GM23338 (cell line): Measurements from ENCODE around the gene TGFB1. TPM values are rescaled to one million over a fixed set of nuclear protein-coding genes. Genes with fewer than 3 reads are reported as not detected.

Experiments
- ATAC-seq: fragments of 200-7000 bp; cut with Tn5 transposase; 3 replicates; pipeline ENCODE4 v1.9.1; 2020
- DNase-seq: peaks from one replicate; pipeline ENCODE4 v3.0.0-alpha.2; 2015; ENCODE audit warnings: low spot score
- H2AFZ ChIP-seq: fragments of 200-600 bp; sonication (generic); 2 replicates; pipeline ENCODE4 v1.8.0; 2016; ENCODE audit warnings: antibody characterized with exemption, mild to moderate bottlenecking, moderate library complexity
- H3F3A ChIP-seq: fragments of 200-600 bp; sonication (generic); replicated peaks from 2 replicates; pipeline ENCODE4 v1.8.0; 2017; ENCODE audit warnings: antibody characterized with exemption, mixed run types, low read depth
- H3K27ac ChIP-seq: fragments of 200-600 bp; sonication (generic); 2 replicates; pipeline ENCODE4 v1.6.1; 2016; ENCODE audit warnings: low read depth
- H3K27me3 ChIP-seq: fragments of 200-600 bp; sonication (generic); 2 replicates; pipeline ENCODE4 v1.8.0; 2016; ENCODE audit warnings: mild to moderate bottlenecking, mixed run types, moderate library complexity; ENCODE audit not compliant: insufficient read depth
- H3K36me3 ChIP-seq: fragments of 200-600 bp; sonication (generic); 2 replicates; pipeline ENCODE4 v1.8.0; 2016; ENCODE audit warnings: mild to moderate bottlenecking; ENCODE audit not compliant: insufficient read depth
- H3K4me1 ChIP-seq: fragments of 200-600 bp; sonication (generic); 2 replicates; pipeline ENCODE4 v1.8.0; 2016; ENCODE audit warnings: mild to moderate bottlenecking, moderate library complexity; ENCODE audit not compliant: insufficient read depth
- H3K4me2 ChIP-seq: fragments of 200-600 bp; sonication (generic); 2 replicates; pipeline ENCODE4 v1.7.1; 2017; ENCODE audit warnings: mixed run types
- H3K4me3 ChIP-seq: fragments of 200-600 bp; sonication (generic); 2 replicates; pipeline ENCODE4 v1.6.1; 2016; ENCODE audit warnings: mixed run types
- H3K79me2 ChIP-seq: fragments of 200-600 bp; sonication (generic); replicated peaks from 2 replicates; pipeline ENCODE4 v1.8.0; 2017; ENCODE audit warnings: mild to moderate bottlenecking; ENCODE audit not compliant: insufficient read depth
- H3K9me2 ChIP-seq: fragments of 200-600 bp; sonication (generic); 2 replicates; pipeline ENCODE4 v1.8.0; 2017; ENCODE audit not compliant: insufficient read depth
- H4K20me1 ChIP-seq: fragments of 200-600 bp; sonication (generic); replicated peaks from 2 replicates; pipeline ENCODE4 v1.8.0; 2017; ENCODE audit warnings: mild to moderate bottlenecking; ENCODE audit not compliant: insufficient read depth
- H3K27ac Mint-ChIP-seq: 2 replicates; pipeline ENCODE4 v1.8.0; 2020; ENCODE audit warnings: inconsistent platforms, mild to moderate bottlenecking, moderate library complexity, mixed read lengths
- H3K27me3 Mint-ChIP-seq: 3 replicates; pipeline ENCODE4 v1.8.0; 2022; ENCODE audit warnings: low read depth, mild to moderate bottlenecking, moderate library complexity, mixed read lengths, inconsistent platforms; ENCODE audit not compliant: insufficient read depth, poor library complexity
- H3K36me3 Mint-ChIP-seq: 3 replicates; pipeline ENCODE4 v1.8.0; 2021; ENCODE audit warnings: low read depth, mild to moderate bottlenecking, inconsistent platforms, moderate library complexity, mixed read lengths
- H3K4me1 Mint-ChIP-seq: 3 replicates; pipeline ENCODE4 v1.8.0; 2020; ENCODE audit warnings: mild to moderate bottlenecking, inconsistent platforms, mixed read lengths
- H3K4me3 Mint-ChIP-seq: 3 replicates; pipeline ENCODE4 v1.8.0; 2021; ENCODE audit warnings: moderate library complexity, mild to moderate bottlenecking, inconsistent platforms, mixed read lengths
- H3K9me3 Mint-ChIP-seq: 3 replicates; pipeline ENCODE4 v1.8.0; 2020; ENCODE audit warnings: moderate library complexity, mild to moderate bottlenecking, inconsistent platforms, mixed read lengths
- CTCF ChIP-seq, 2 experiments: fragments of 200-600 bp in 1 of 2; sonication (generic) in 1 of 2; conservative IDR thresholded peaks; 2 replicates each; pipeline versions ENCODE4 v1.5.1 to v1.6.1; 2016 to 2017; ENCODE audit warnings: antibody characterized with exemption in 2 of 2, low read depth in 2 of 2, mild to moderate bottlenecking in 2 of 2, moderate library complexity in 1 of 2
- EZH2 ChIP-seq: fragments of 200-600 bp; sonication (generic); IDR thresholded peaks from one replicate; pipeline ENCODE4 v1.8.0; 2017; ENCODE audit warnings: antibody characterized with exemption, mild to moderate bottlenecking, low read depth; ENCODE audit not compliant: unreplicated experiment
- EZH2phosphoT487 ChIP-seq: fragments of 200-600 bp; sonication (generic); IDR thresholded peaks from one replicate; pipeline ENCODE4 v1.8.1; 2018; ENCODE audit warnings: antibody characterized with exemption; ENCODE audit not compliant: unreplicated experiment
- REST ChIP-seq: IDR thresholded peaks from one replicate; pipeline ENCODE4 v1.6.1; 2018; ENCODE audit warnings: antibody characterized with exemption; ENCODE audit not compliant: unreplicated experiment
- polyA plus RNA-seq: library from polyadenylated mRNA; unstranded; fragments of >200 nt; fragmentation: Nextera tagmentation; extraction: Ambion mirVana; gene quantifications from 2 replicates; pipeline ENCODE4 v1.2.1, GENCODE V29; 2016
- total RNA-seq: library from RNA; depleted of rRNA; stranded (reverse); fragments of >200 nt; shearing (Covaris generic); gene quantifications from 2 replicates; pipeline ENCODE4 v1.2.3, GENCODE V29; 2014

Gene TGFB1
- total and polyA plus RNA-seq, 2 experiments from 2014 or later = 0.99 to 7.9 TPM

GRCh38 chr19:41354343-41354953, 726 bp upstream of the TGFB1 start:
- peaks cover 19% of the 10 kb centered on the region for H3K4me1 Mint-ChIP-seq
- H3K9me3 Mint-ChIP-seq = no peaks in the 10 kb centered on the region; the same call in 2 of the 3 replicates
- Histone ChIP-seq H3K27ac (no peak overlapping the region), H3K79me2 (no peaks in the 10 kb centered on the region), H3K27me3 (peaks cover 41% of the 10 kb centered on the region), H3K9me2 (no peaks in the 10 kb centered on the region), H4K20me1 (0 out of 2 replicates have a peak, but pooled peaks cover 3% of the 10 kb centered on the region), H3K4me1 (peaks cover 12% of the 10 kb centered on the region; the same call in 1 of the 2 replicates), H3K4me3 (peak overlapping the region; percentile 91), H3K36me3 (no peaks in the 10 kb centered on the region), H2AFZ (no peak overlapping the region), H3F3A (peaks cover 6% of the 10 kb centered on the region; the same call in 1 of the 2 replicates), H3K4me2 (peak overlapping the region; percentile 98)
- no peak for ATAC-seq
- H3K27me3 Mint-ChIP-seq = peaks cover 63% of the 10 kb centered on the region
- DNase-seq = no peak
- no peaks in the 10 kb centered on the region; the same call in 2 of the 3 replicates for H3K36me3 Mint-ChIP-seq
- TF ChIP-seq CTCF (conservative IDR thresholded peaks at IDR 0.05; ENCODE audit: low read depth in 2 of 2) (peak in 1 of 2 experiments; percentile 4; a peak in 2 of 4 replicates), REST (no peak)
- no peak overlapping the region for H3K27ac Mint-ChIP-seq
- peak overlapping the region; percentile 70 for H3K4me3 Mint-ChIP-seq

GRCh38 chr19:41352609-41353465, 885 bp downstream of the TGFB1 start:
- Histone ChIP-seq H3F3A (peaks cover 6% of the 10 kb centered on the region; the same call in 1 of the 2 replicates), H3K4me2 (peak overlapping the region; percentile 98), H3K79me2 (no peaks in the 10 kb centered on the region), H3K4me1 (peaks cover 12% of the 10 kb centered on the region; the same call in 1 of the 2 replicates), H3K27me3 (peaks cover 42% of the 10 kb centered on the region), H3K4me3 (peak overlapping the region; percentile 91), H3K36me3 (no peaks in the 10 kb centered on the region), H3K9me2 (no peaks in the 10 kb centered on the region), H3K27ac (no peak overlapping the region), H2AFZ (peak overlapping the region; percentile 96), H4K20me1 (0 out of 2 replicates have a peak, but pooled peaks cover 3% of the 10 kb centered on the region)
- peak; percentile 32 for ATAC-seq
- peaks cover 64% of the 10 kb centered on the region for H3K27me3 Mint-ChIP-seq
- H3K4me1 Mint-ChIP-seq = peaks cover 19% of the 10 kb centered on the region
- no peak overlapping the region; the same call in 1 of the 2 replicates for H3K27ac Mint-ChIP-seq
- peak; percentile 78 for DNase-seq
- H3K9me3 Mint-ChIP-seq = no peaks in the 10 kb centered on the region; the same call in 2 of the 3 replicates
- peaks cover 2% of the 10 kb centered on the region; the same call in 2 of the 3 replicates for H3K36me3 Mint-ChIP-seq
- peak overlapping the region; percentile 87 for H3K4me3 Mint-ChIP-seq
- TF ChIP-seq CTCF (conservative IDR thresholded peaks at IDR 0.05; ENCODE audit: low read depth in 2 of 2) (peak; percentile 53 to 55), EZH2 (no peak), EZH2phosphoT487 (no peak)
